ENCODE results near the gene SORBS2.
A peak's percentile ranks its signal among the peaks of the same experiment; 100 is the strongest.

SORBS2 gene

GRCh38 chr4:185710487-185710995 is 101.5 kb downstream of the SORBS2 start:
- DNase-seq: no peak

- DNase-seq: no peak
Observed at GRCh38 chr4:185709802-185710486, 102.0 kb downstream of the SORBS2 start.

GRCh38 chr4:185708348-185708747 is 103.6 kb downstream of the SORBS2 start:
- DNase-seq: no peak

- peak; percentile 25 for DNase-seq
Observed at GRCh38 chr4:185707622-185708021, 104.4 kb downstream of the SORBS2 start.

GRCh38 chr4:185702147-185702663 is 109.8 kb downstream of the SORBS2 start:
- DNase-seq: no peak

GRCh38 chr4:185700630-185701029 is 111.4 kb downstream of the SORBS2 start:
- DNase-seq: no peak

- DNase-seq: no peak
Observed at GRCh38 chr4:185700048-185700447, 111.9 kb downstream of the SORBS2 start.

- no peak for DNase-seq
Observed at GRCh38 chr4:185697488-185697887, 114.5 kb downstream of the SORBS2 start.

- peak; percentile 5 for DNase-seq
Observed at GRCh38 chr4:185695743-185696142, 116.3 kb downstream of the SORBS2 start.

- DNase-seq: peak; percentile 48
Observed at GRCh38 chr4:185693548-185694215, 118.3 kb downstream of the SORBS2 start.

GRCh38 chr4:185689407-185689806 is 122.6 kb downstream of the SORBS2 start:
- DNase-seq: no peak

- DNase-seq: no peak
Observed at GRCh38 chr4:185685804-185686203, 126.2 kb downstream of the SORBS2 start.

GRCh38 chr4:185683896-185684295 is 128.1 kb downstream of the SORBS2 start:
- DNase-seq: no peak

- no peak for DNase-seq
Observed at GRCh38 chr4:185683222-185683621, 128.8 kb downstream of the SORBS2 start.

GRCh38 chr4:185682236-185682635 is 129.8 kb downstream of the SORBS2 start:
- DNase-seq: no peak

- DNase-seq: no peak
Observed at GRCh38 chr4:185681604-185682003, 130.4 kb downstream of the SORBS2 start.

- DNase-seq: no peak
Observed at GRCh38 chr4:185680617-185681016, 131.4 kb downstream of the SORBS2 start.

- no peak for DNase-seq
Observed at GRCh38 chr4:185679523-185679922, 132.5 kb downstream of the SORBS2 start.

- DNase-seq: no peak
Observed at GRCh38 chr4:185677637-185678314, 134.2 kb downstream of the SORBS2 start.

GRCh38 chr4:185672618-185673017 is 139.4 kb downstream of the SORBS2 start:
- DNase-seq: no peak

- DNase-seq: no peak
Observed at GRCh38 chr4:185672151-185672550, 139.8 kb downstream of the SORBS2 start.

- no peak for DNase-seq
Observed at GRCh38 chr4:185671496-185671895, 140.5 kb downstream of the SORBS2 start.

- DNase-seq: no peak
Observed at GRCh38 chr4:185671066-185671465, 140.9 kb downstream of the SORBS2 start.

GRCh38 chr4:185669288-185669687 is 142.7 kb downstream of the SORBS2 start:
- no peak for DNase-seq

Data from inflammatory macrophage treated with lipopolysaccharide for 4 hours (primary cell).